Natural killer cell (primary cell): Measurements from ENCODE around the gene GPNMB. TPM values are rescaled to one million over a fixed set of nuclear protein-coding genes. Genes with fewer than 3 reads are reported as not detected.

Experiments
- ATAC-seq, 3 donors: fragments of 150-1000 bp in 2 of 3; fragments of 200-7000 bp in 1 of 3; cut with Tn5 transposase; 1 replicate in 1 of 3; 2 replicates in 2 of 3; pipeline ENCODE4 v1.10.0; 2021; ENCODE audit warnings: mild to moderate bottlenecking in 2 of 3, moderate library complexity in 2 of 3
- DNase-seq, 2 donors: peaks; one replicate each; pipeline versions ENCODE4 v3.0.0 to v3.0.0-alpha.2; 2013 to 2021; ENCODE audit warnings: mixed read lengths in 1 of 2
- H3K27ac ChIP-seq: one replicate; pipeline ENCODE4 v1.5.1; 2013; ENCODE audit warnings: mild to moderate bottlenecking, low read length
- H3K27me3 ChIP-seq: one replicate; pipeline ENCODE4 v1.6.1; 2013; ENCODE audit warnings: low read length; ENCODE audit not compliant: control insufficient read depth, insufficient read depth
- H3K36me3 ChIP-seq: one replicate; pipeline ENCODE4 v1.6.1; 2013; ENCODE audit warnings: low read length; ENCODE audit not compliant: control insufficient read depth, insufficient read depth
- H3K4me1 ChIP-seq: one replicate; pipeline ENCODE4 v1.6.1; 2013; ENCODE audit warnings: low read length; ENCODE audit not compliant: control insufficient read depth, insufficient read depth
- H3K4me3 ChIP-seq: one replicate; pipeline ENCODE4 v1.5.1; 2013; ENCODE audit warnings: low read length
- H3K9me3 ChIP-seq: one replicate; pipeline ENCODE4 v1.6.1; 2013; ENCODE audit warnings: low read length; ENCODE audit not compliant: control insufficient read depth, insufficient read depth
- H3K27ac Mint-ChIP-seq, 2 donors: one replicate each; pipeline ENCODE4 v1.8.0; 2022; ENCODE audit warnings: mild to moderate bottlenecking in 2 of 2, mixed read lengths in 2 of 2, moderate library complexity in 1 of 2
- H3K27me3 Mint-ChIP-seq, 2 donors: one replicate each; pipeline ENCODE4 v1.8.0; 2022; ENCODE audit warnings: low read depth in 2 of 2, mixed read lengths in 2 of 2
- H3K36me3 Mint-ChIP-seq: one replicate; pipeline ENCODE4 v1.8.0; 2022; ENCODE audit warnings: mixed read lengths
- H3K4me1 Mint-ChIP-seq, 2 donors: one replicate each; pipeline ENCODE4 v1.8.0; 2022; ENCODE audit warnings: mixed read lengths in 2 of 2
- H3K4me3 Mint-ChIP-seq: one replicate; pipeline ENCODE4 v1.8.0; 2022; ENCODE audit warnings: mild to moderate bottlenecking, moderate library complexity, mixed read lengths
- H3K9me3 Mint-ChIP-seq, 2 donors: one replicate each; pipeline ENCODE4 v1.8.0; 2022; ENCODE audit warnings: mixed read lengths in 2 of 2
- WGBS: methylation state at CpG from one replicate; pipeline ENCODE4 v1.1.7; 2013; ENCODE audit warnings: missing lambda C conversion rate; ENCODE audit not compliant: insufficient coverage; 5-methylcytosine and 5-hydroxymethylcytosine counted together
- intact Hi-C: fragments of 100-400 bp; cut with micrococcal nuclease; formaldehyde crosslinking; loops from one replicate; pipeline ENCODE4 v1.14.2; 2022
- total RNA-seq, 4 donors: library from RNA; stranded (reverse); fragments of 120-200 nt in 1 of 4; gene quantifications; one replicate each; pipeline versions ENCODE4 v1.2.3 to v1.2.4, GENCODE V29; 2013 to 2022
- TF ChIP-seq, protein P1 (sequence below): fragments of 200-600 bp; IDR thresholded peaks from one replicate; pipeline ENCODE4 v1.8.0; 2022; ENCODE audit warnings: antibody characterized with exemption

The GPNMB gene
- total RNA-seq, 3 donors from 2014 or later (not counting 1 experiment from before 2014, with no cell fraction given) = not detected

GRCh38 chr7:23247603-23248335, 1.2 kb downstream of the GPNMB start:
- Mint-ChIP-seq H3K27ac (no peak overlapping the region), H3K4me3 (no peak overlapping the region), H3K4me1 (no peaks in the 10 kb centered on the region), H3K9me3 (peaks cover 0 to 2% of the 10 kb centered on the region in 2 donors), H3K36me3 (no peaks in the 10 kb centered on the region), H3K27me3 (peaks cover 39 to 86% of the 10 kb centered on the region in 2 donors)
- Histone ChIP-seq H3K4me3 (no peak overlapping the region), H3K27me3 (peaks cover 18% of the 10 kb centered on the region), H3K4me1 (peaks cover 6% of the 10 kb centered on the region), H3K9me3 (no peaks in the 10 kb centered on the region), H3K27ac (no peak overlapping the region), H3K36me3 (no peaks in the 10 kb centered on the region)
- 8% methylated on average over 53 of the region's 53 CpGs for WGBS
- DNase-seq = no peak
- TF ChIP-seq, protein P1, sequence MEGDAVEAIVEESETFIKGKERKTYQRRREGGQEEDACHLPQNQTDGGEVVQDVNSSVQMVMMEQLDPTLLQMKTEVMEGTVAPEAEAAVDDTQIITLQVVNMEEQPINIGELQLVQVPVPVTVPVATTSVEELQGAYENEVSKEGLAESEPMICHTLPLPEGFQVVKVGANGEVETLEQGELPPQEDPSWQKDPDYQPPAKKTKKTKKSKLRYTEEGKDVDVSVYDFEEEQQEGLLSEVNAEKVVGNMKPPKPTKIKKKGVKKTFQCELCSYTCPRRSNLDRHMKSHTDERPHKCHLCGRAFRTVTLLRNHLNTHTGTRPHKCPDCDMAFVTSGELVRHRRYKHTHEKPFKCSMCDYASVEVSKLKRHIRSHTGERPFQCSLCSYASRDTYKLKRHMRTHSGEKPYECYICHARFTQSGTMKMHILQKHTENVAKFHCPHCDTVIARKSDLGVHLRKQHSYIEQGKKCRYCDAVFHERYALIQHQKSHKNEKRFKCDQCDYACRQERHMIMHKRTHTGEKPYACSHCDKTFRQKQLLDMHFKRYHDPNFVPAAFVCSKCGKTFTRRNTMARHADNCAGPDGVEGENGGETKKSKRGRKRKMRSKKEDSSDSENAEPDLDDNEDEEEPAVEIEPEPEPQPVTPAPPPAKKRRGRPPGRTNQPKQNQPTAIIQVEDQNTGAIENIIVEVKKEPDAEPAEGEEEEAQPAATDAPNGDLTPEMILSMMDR = no peak
- ATAC-seq = peak in 1 of 3 donors; percentile 44
- intact Hi-C loops = no loop called here

DNA sequence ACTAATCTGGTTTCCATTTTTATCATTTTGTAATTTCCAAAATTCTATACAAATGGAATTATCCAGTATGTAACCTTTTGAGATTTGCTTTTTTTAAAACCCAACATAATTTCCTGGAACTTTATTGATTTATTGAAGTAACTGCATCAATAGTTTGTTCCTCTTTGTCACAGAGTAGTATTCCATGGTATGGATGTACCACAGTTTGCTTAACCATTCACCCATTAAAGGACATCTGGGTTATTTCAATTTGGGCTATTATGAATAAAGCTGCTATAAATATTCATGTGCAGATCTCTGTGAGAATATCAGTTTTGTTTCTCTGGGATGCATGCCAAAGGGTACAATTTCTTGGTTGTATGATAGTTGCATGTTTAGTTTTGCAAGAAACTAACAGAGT, 2.9 kb downstream of the GPNMB start:
- H3K4me1 Mint-ChIP-seq = no peaks in the 10 kb centered on the region
- Histone ChIP-seq H3K4me3 (no peak overlapping the region), H3K36me3 (no peaks in the 10 kb centered on the region), H3K9me3 (no peaks in the 10 kb centered on the region), H3K27me3 (peaks cover 18% of the 10 kb centered on the region), H3K27ac (no peak overlapping the region), H3K4me1 (peaks cover 6% of the 10 kb centered on the region)
- H3K36me3 Mint-ChIP-seq = no peaks in the 10 kb centered on the region
- intact Hi-C loops = no loop called here
- H3K9me3 Mint-ChIP-seq = peaks cover 0 to 2% of the 10 kb centered on the region in 2 donors
- H3K27me3 Mint-ChIP-seq = peaks cover 39 to 74% of the 10 kb centered on the region in 2 donors
- ATAC-seq = no peak
- H3K27ac Mint-ChIP-seq = no peak overlapping the region
- H3K4me3 Mint-ChIP-seq = no peak overlapping the region
- TF ChIP-seq, protein P1 = no peak
- DNase-seq = no peak

DNA sequence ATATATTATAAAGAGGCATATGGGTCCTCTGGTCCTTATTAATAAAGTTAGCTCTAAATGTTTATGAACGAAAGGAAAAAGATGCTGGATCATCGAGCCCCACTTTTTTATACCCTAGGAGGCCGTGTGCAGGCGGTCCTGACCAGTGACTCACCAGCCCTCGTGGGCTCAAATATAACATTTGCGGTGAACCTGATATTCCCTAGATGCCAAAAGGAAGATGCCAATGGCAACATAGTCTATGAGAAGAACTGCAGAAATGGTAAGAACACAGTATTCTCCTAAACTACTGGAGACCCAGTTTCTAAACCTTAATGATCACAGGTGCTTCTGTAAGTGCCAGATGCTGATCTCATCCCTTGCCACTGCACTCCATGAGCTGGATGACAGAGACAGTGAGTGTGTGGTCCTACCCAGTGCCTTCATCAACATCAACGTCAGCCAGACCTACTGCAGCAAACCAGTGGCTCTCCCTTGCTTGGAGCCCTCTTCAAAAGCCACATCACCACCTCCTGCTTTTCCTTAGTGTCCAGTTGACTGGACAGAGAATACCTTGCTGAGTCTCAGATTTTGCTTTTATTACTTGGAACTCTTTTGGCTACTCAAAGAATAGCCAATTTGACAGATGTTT, 7.6 kb downstream of the GPNMB start:
- H3K27me3 Mint-ChIP-seq = peaks cover 30 to 44% of the 10 kb centered on the region in 2 donors
- DNase-seq (no peak), ATAC-seq (no peak)
- intact Hi-C loops = no loop called here
- Histone ChIP-seq H3K27ac (no peak overlapping the region), H3K4me3 (no peak overlapping the region), H3K9me3 (no peaks in the 10 kb centered on the region), H3K27me3 (peaks cover 2% of the 10 kb centered on the region), H3K36me3 (no peaks in the 10 kb centered on the region), H3K4me1 (no peaks in the 10 kb centered on the region)
- H3K36me3 Mint-ChIP-seq = no peaks in the 10 kb centered on the region
- 78% methylated on average over 7 of the region's 7 CpGs for whole genome bisulfite sequencing
- peaks cover 0 to 2% of the 10 kb centered on the region in 2 donors for H3K9me3 Mint-ChIP-seq
- no peak overlapping the region for H3K4me3 Mint-ChIP-seq
- H3K4me1 Mint-ChIP-seq = no peaks in the 10 kb centered on the region
- no peak overlapping the region for H3K27ac Mint-ChIP-seq
- TF ChIP-seq, protein P1 = no peak
